Endodermal cell (in vitro differentiated cells): ENCODE data around the gene TCP11. TPM values are rescaled to one million over a fixed set of nuclear protein-coding genes. Genes with fewer than 3 reads are reported as not detected.
A peak's percentile ranks its signal among the peaks of the same experiment; 100 is the strongest.

ENCODE experiments used
- DNase-seq: peaks from one replicate; pipeline ENCODE4 v3.0.0-alpha.2; 2017
- H3K27ac ChIP-seq: 2 replicates; pipeline ENCODE4 v1.5.1; 2013; ENCODE audit warnings: mild to moderate bottlenecking, low read depth, low read length, moderate library complexity
- H3K27me3 ChIP-seq: 2 replicates; pipeline ENCODE4 v1.6.1; 2013; ENCODE audit warnings: mild to moderate bottlenecking, low read length, moderate library complexity; ENCODE audit not compliant: insufficient read depth, control insufficient read depth, poor library complexity, severe bottlenecking
- H3K36me3 ChIP-seq: 2 replicates; pipeline ENCODE4 v1.7.0; 2013; ENCODE audit warnings: mild to moderate bottlenecking, low read length, moderate library complexity; ENCODE audit not compliant: control insufficient read depth, insufficient read depth
- H3K4me1 ChIP-seq: one replicate; pipeline ENCODE4 v1.7.0; 2013; ENCODE audit warnings: low read length; ENCODE audit not compliant: control insufficient read depth, insufficient read depth
- H3K4me3 ChIP-seq: 2 replicates; pipeline ENCODE4 v1.5.1; 2013; ENCODE audit warnings: mild to moderate bottlenecking, low read length, moderate library complexity
- H3K9ac ChIP-seq: 2 replicates; pipeline ENCODE4 v1.6.1; 2013; ENCODE audit warnings: mild to moderate bottlenecking, low read length, moderate library complexity; ENCODE audit not compliant: poor library complexity, severe bottlenecking; ENCODE audit errors: extremely low read depth
- H3K9me3 ChIP-seq: 2 replicates; pipeline ENCODE4 v1.6.1; 2013; ENCODE audit warnings: mild to moderate bottlenecking, low read length, moderate library complexity; ENCODE audit not compliant: control insufficient read depth
- H3K27ac Mint-ChIP-seq: 2 replicates; pipeline ENCODE4 v1.8.0; 2020; ENCODE audit warnings: mixed read lengths
- H3K27me3 Mint-ChIP-seq: 2 replicates; pipeline ENCODE4 v1.8.0; 2021; ENCODE audit warnings: mild to moderate bottlenecking, mixed read lengths; ENCODE audit not compliant: insufficient read depth
- H3K36me3 Mint-ChIP-seq: 2 replicates; pipeline ENCODE4 v1.8.0; 2020; ENCODE audit warnings: low read depth, mixed read lengths
- H3K4me1 Mint-ChIP-seq: 2 replicates; pipeline ENCODE4 v1.8.0; 2020; ENCODE audit warnings: mixed read lengths
- H3K4me3 Mint-ChIP-seq: 2 replicates; pipeline ENCODE4 v1.8.0; 2020; ENCODE audit warnings: mild to moderate bottlenecking, moderate library complexity, mixed read lengths
- H3K9me3 Mint-ChIP-seq: 2 replicates; pipeline ENCODE4 v1.8.0; 2020; ENCODE audit warnings: mild to moderate bottlenecking, mixed read lengths
- WGBS, 2 experiments: methylation state at CpG; one replicate each; pipeline versions ENCODE4 v1.1.5 to v1.1.7; 2013; ENCODE audit warnings: missing lambda C conversion rate in 2 of 2, mixed read lengths in 1 of 2; ENCODE audit not compliant: insufficient coverage in 1 of 2, insufficient read length in 1 of 2; 5-methylcytosine and 5-hydroxymethylcytosine counted together
- long read RNA-seq, 4 experiments: library from polyadenylated mRNA in 2 of 4; library from RNA in 1 of 4; library from capped mRNA in 1 of 4; stranded (forward) in 3 of 4; unstranded in 1 of 4; transcript quantifications; one replicate each; pipeline ENCODE4 v2.0.0, GENCODE V29; 2020 to 2021; ENCODE audit warnings: inconsistent platforms in 1 of 4
- polyA plus RNA-seq, 2 experiments: library from polyadenylated mRNA; stranded (reverse); fragments of 50-300 nt; gene quantifications; one replicate each; pipeline ENCODE4 v1.2.3, GENCODE V29; 2013
- total RNA-seq, 2 donors: library from RNA; stranded (reverse); fragmentation: NEBNext Ultra II Directional in 1 of 2; extraction: Animal tissue kit (Norgen Biotek cat#: 25700) in 1 of 2; gene quantifications; 2 replicates in 1 of 2; 3 replicates in 1 of 2; pipeline ENCODE4 v1.2.1, GENCODE V29; 2021
- TF ChIP-seq, protein P1 (sequence below): fragments of 200-600 bp; sonication (generic); conservative IDR thresholded peaks from 2 replicates; pipeline ENCODE4 v1.5.0; 2021; ENCODE audit warnings: antibody characterized with exemption, mild to moderate bottlenecking

Gene TCP11
- not detected for total RNA-seq
- polyA plus RNA-seq (2013, experiment 1 of 2): 1.1 TPM
- polyA plus RNA-seq (2013, experiment 2 of 2): 0.21 TPM
- long read RNA-seq, experiment 1: 0 reads
- long read RNA-seq, experiment 2: 0 reads
- long read RNA-seq, experiment 3, partial matches to known transcripts: 0 of 1 reads
- long read RNA-seq, experiment 3, other reads (novel, unspliced or antisense): 1 of 1 reads
- long read RNA-seq, experiment 4, partial matches to known transcripts: 0 of 2 reads
- long read RNA-seq, experiment 4, other reads (novel, unspliced or antisense): 1 of 2 reads

DNA sequence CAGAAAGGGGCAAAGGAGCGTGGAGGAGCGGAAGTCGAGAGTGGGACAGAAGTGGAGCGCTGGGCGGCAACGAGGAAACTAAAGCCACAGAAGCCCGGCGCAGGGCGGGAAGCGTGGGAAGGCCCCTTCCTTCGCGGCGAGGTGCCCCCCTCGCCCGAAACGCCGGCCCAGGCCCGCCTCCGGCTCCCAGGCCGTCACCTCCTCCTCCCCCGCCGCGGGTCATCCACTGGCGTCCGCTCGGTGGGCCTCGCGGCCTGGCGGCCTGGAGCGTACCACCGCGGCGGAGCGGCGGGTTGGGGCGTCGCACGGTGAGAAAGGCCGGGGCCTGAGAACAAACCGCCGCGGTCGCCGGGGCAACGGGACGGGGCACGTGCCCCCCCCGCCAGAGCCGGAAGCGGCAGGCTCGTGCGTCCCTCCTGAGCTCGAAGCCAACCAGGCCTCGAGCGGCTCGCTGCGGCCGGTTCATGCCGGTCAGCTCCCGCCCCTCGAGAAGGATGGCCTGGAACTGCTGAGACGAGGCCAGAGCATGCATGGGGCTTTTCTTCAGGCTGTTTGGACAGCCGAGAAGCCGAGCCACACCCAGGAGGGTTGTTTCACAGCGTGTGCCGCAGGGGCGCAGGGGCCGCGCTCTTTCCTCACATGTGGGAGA, at the start of gene TCP11:
TCP11 (minus strand) TSS at position 333 of the 649 bp plus-strand sequence. CDS start 469 bp downstream, outside the sequence.
- Mint-ChIP-seq H3K4me1 (peaks cover 4% of the 10 kb centered on the region), H3K9me3 (no peaks in the 10 kb centered on the region), H3K27me3 (peaks cover 28% of the 10 kb centered on the region), H3K27ac (no peak within 1 kb of the TSS), H3K36me3 (no peaks in the 10 kb centered on the region), H3K4me3 (no peak within 1 kb of the TSS)
- TF ChIP-seq, protein P1, sequence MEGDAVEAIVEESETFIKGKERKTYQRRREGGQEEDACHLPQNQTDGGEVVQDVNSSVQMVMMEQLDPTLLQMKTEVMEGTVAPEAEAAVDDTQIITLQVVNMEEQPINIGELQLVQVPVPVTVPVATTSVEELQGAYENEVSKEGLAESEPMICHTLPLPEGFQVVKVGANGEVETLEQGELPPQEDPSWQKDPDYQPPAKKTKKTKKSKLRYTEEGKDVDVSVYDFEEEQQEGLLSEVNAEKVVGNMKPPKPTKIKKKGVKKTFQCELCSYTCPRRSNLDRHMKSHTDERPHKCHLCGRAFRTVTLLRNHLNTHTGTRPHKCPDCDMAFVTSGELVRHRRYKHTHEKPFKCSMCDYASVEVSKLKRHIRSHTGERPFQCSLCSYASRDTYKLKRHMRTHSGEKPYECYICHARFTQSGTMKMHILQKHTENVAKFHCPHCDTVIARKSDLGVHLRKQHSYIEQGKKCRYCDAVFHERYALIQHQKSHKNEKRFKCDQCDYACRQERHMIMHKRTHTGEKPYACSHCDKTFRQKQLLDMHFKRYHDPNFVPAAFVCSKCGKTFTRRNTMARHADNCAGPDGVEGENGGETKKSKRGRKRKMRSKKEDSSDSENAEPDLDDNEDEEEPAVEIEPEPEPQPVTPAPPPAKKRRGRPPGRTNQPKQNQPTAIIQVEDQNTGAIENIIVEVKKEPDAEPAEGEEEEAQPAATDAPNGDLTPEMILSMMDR: no peak
- 94 to 96% methylated on average over 34 to 69 of the region's 69 CpGs for WGBS, 2 experiments
- Histone ChIP-seq H3K9ac (no peak within 1 kb of the TSS), H3K27me3 (no peaks in the 10 kb centered on the region), H3K4me3 (no peak within 1 kb of the TSS), H3K27ac (peak within 1 kb of the TSS; percentile 17), H3K4me1 (no peaks in the 10 kb centered on the region), H3K36me3 (no peaks in the 10 kb centered on the region), H3K9me3 (no peaks in the 10 kb centered on the region)
- DNase-seq: peak; percentile 65

DNA sequence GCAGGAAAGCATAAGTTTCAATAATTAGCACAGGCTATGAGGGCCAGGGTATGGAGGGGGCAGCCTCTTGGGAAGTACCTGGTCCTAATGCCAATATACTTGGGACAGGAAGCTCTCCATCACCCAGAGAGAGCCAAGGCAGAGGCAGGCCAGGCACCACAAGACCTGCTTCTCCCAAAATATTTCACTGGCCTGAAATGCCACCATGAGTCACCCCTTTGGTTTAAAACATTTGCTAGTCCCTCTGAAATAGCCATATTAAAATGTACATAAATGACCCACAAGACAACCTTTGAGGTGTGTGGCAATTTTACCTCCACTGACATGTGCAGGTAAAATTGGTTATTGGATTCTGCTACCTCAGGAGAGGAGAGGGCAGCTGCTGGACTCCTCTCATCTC, 49.2 kb upstream of the TCP11 start:
- no peak overlapping the region for H3K27ac Mint-ChIP-seq

DNA sequence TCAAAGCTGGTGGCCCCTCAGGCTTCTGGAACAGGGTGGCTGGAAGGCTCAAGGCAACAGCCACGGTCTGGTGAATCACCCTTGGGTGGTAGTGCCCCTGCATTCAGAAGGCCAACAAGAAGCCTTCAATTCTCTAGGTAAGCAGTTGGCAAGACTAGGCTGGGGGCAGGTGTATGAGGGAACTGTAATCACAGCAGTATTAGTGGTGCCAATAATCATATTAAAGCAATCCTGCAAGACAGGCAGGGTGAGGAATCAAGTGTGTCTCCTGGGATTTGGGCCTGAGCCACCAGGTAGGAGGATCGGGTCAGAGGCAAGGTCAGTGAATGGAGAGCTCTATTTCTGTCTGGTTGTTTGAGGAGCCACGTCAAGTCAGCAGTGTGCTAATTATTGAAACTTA, 47.7 kb upstream of the TCP11 start:
- no peak overlapping the region for H3K27ac Mint-ChIP-seq
- Histone ChIP-seq H3K9ac (no peak overlapping the region), H3K4me3 (no peak overlapping the region), H3K9me3 (peaks cover 16% of the 10 kb centered on the region), H3K4me1 (peaks cover 13% of the 10 kb centered on the region), H3K36me3 (no peaks in the 10 kb centered on the region), H3K27me3 (peaks cover 91% of the 10 kb centered on the region), H3K27ac (no peak overlapping the region)
- TF ChIP-seq, protein P1: no peak
- H3K4me3 Mint-ChIP-seq: no peak overlapping the region
- no peaks in the 10 kb centered on the region for H3K36me3 Mint-ChIP-seq
- H3K4me1 Mint-ChIP-seq: peaks cover 24% of the 10 kb centered on the region
- 80 to 90% methylated on average over 2 to 3 of the region's 3 CpGs for WGBS, 2 experiments
- H3K27me3 Mint-ChIP-seq: peaks cover 93% of the 10 kb centered on the region
- peaks cover 5% of the 10 kb centered on the region for H3K9me3 Mint-ChIP-seq
- no peak for DNase-seq

More for the DNA sequence above, 49.2 kb upstream of the TCP11 start:
- Histone ChIP-seq H3K4me1 (peaks cover 10% of the 10 kb centered on the region), H3K9ac (no peak overlapping the region), H3K9me3 (peaks cover 16% of the 10 kb centered on the region), H3K4me3 (no peak overlapping the region), H3K36me3 (no peaks in the 10 kb centered on the region), H3K27me3 (peaks cover 92% of the 10 kb centered on the region), H3K27ac (no peak overlapping the region)
- peaks cover 95% of the 10 kb centered on the region for H3K27me3 Mint-ChIP-seq
- H3K4me3 Mint-ChIP-seq: no peak overlapping the region
- TF ChIP-seq, protein P1: no peak
- peaks cover 5% of the 10 kb centered on the region for H3K9me3 Mint-ChIP-seq
- no peak for DNase-seq
- peaks cover 26% of the 10 kb centered on the region for H3K4me1 Mint-ChIP-seq
- H3K36me3 Mint-ChIP-seq: no peaks in the 10 kb centered on the region
